ENCODE results near the gene BBC3.
"Not testable (repeated sequence)": the region's sequence is repeated elsewhere in the genome, so short reads cannot be mapped to it uniquely, and the experiment has no call there.

DNA sequence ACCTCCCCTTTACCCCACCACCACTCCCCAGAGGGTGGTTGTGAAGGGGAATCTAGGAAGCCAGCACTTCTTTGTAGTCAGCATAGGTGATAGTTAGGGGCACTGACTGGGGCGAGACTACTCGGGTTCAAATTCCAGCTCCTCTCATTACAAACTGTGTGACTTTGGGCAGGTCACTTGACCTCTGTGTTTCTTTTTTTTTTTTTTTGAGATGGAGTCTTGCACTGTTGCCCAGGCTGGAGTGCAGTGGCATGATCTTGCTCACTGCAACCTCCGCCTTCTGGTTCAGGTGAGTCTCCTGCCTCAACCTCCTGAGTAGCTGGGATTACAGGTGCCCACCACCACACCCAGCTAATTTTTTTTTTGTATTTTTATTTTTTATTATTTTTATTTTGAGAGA is 45.5 kb upstream of the BBC3 start:
- TF ChIP-seq, protein P1, sequence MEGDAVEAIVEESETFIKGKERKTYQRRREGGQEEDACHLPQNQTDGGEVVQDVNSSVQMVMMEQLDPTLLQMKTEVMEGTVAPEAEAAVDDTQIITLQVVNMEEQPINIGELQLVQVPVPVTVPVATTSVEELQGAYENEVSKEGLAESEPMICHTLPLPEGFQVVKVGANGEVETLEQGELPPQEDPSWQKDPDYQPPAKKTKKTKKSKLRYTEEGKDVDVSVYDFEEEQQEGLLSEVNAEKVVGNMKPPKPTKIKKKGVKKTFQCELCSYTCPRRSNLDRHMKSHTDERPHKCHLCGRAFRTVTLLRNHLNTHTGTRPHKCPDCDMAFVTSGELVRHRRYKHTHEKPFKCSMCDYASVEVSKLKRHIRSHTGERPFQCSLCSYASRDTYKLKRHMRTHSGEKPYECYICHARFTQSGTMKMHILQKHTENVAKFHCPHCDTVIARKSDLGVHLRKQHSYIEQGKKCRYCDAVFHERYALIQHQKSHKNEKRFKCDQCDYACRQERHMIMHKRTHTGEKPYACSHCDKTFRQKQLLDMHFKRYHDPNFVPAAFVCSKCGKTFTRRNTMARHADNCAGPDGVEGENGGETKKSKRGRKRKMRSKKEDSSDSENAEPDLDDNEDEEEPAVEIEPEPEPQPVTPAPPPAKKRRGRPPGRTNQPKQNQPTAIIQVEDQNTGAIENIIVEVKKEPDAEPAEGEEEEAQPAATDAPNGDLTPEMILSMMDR (IDR thresholded peaks at IDR 0.05; ENCODE audit: insufficient read depth, low read length, poor library complexity, severe bottlenecking), result not testable (repeated sequence)
- TF ChIP-seq EZH2phosphoT487 (conservative IDR thresholded peaks at IDR 0.05; ENCODE audit: low read length), result not testable (repeated sequence)

All from SU-DHL-6 (cell line).